ENCODE data around the gene ELP1.

ELP1 gene

GRCh38 chr9:108830272-108830671 is 103.7 kb downstream of the ELP1 start:
- no peak overlapping the region for H3K4me3 ChIP-seq
- TF ChIP-seq CTCF (IDR thresholded peaks at IDR 0.05), result no peak
- H3K27ac ChIP-seq, result no peak overlapping the region
- DNase-seq (ENCODE audit: low spot score), result no peak

- TF ChIP-seq CTCF (IDR thresholded peaks at IDR 0.05), result no peak
- Histone ChIP-seq H3K4me3 (no peak overlapping the region), H3K27ac (no peak overlapping the region)
- DNase-seq (ENCODE audit: low spot score), result no peak
Measured at GRCh38 chr9:108823829-108824228, 110.1 kb downstream of the ELP1 start.
